ENCODE measurements around the gene PCDH12. TPM values are rescaled to one million over a fixed set of nuclear protein-coding genes. Genes with fewer than 3 reads are reported as not detected.

PCDH12 gene
- total and polyA plus RNA-seq, 10 of the 15 experiments (the other 5 are each of a cell fraction or from before 2014, with no cell fraction given): 0.01 to 0.14 (median 0.06) TPM; not detected in 4

DNA sequence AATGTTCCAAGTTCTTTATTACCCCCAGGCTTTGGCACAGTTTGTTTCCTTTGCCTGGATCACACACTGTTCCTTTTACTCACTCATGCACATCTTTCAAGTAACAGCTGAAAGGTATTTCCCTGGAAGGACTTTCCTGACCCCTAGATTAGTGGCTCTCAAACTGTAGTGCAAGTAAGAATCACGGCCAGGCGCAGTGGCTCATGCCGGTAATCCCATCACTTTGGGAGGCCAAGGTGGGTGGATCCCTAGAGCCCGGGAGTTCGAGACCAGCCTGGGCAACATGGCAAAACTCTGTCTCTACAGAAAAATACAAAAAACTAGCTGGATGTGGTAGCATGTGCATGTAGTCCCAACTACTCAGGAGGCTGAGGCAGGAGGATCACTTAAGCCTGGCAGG lies 53.5 kb downstream of the PCDH12 start (continued):
- TF ChIP-seq ESRRA (IDR thresholded peaks at IDR 0.05; ENCODE audit: low read length): no peak

- ChIA-PET POLR2A (no interaction called here), RAD21 (ENCODE audit: unreplicated experiment) (no interaction called here), SMC1A (ENCODE audit: uncharacterized antibody, unreplicated experiment) (no interaction called here), CTCF (interaction anchor here (0.8 to 1.0 kb wide), 2 partner anchors 38 to 211 kb away, joined by 4 read pairs; no protein-coding TSS in a partner anchor)
- Histone ChIP-seq H3K27me3 (replicated peaks in 1 of 2; ENCODE audit: control insufficient read depth in 2 of 2, insufficient read depth in 2 of 2, low read length in 1 of 2) (no peaks in the 10 kb centered on the region; a peak in 1 of 4 replicates), H3K4me3 (no peak overlapping the region), H3K4me2 (ENCODE audit: control insufficient read depth, insufficient read depth) (no peak overlapping the region), H3K79me2 (ENCODE audit: control insufficient read depth, insufficient read depth, low read length) (no peaks in the 10 kb centered on the region), H2AFZ (ENCODE audit: control insufficient read depth, low read depth, low read length) (no peak overlapping the region), H3K4me1 (ENCODE audit: control insufficient read depth, insufficient read depth, low read length) (no peaks in the 10 kb centered on the region), H4K20me1 (ENCODE audit: control insufficient read depth, insufficient read depth) (no peaks in the 10 kb centered on the region), H3K9ac (ENCODE audit: control insufficient read depth, insufficient read depth, low read length) (no peak overlapping the region), H3K9me3 (replicated peaks; ENCODE audit: control insufficient read depth, insufficient read depth, low read length) (no peaks in the 10 kb centered on the region), H3K27ac (ENCODE audit: control insufficient read depth, insufficient read depth) (no peak overlapping the region), H3K36me3 (ENCODE audit: control insufficient read depth in 2 of 2, insufficient read depth in 2 of 2, low read length in 1 of 2) (no peaks in the 10 kb centered on the region)
- FAIRE-seq (no peak), DNase-seq (ENCODE audit: low read depth, low spot score) (no peak), ATAC-seq (no peak)
- TF ChIP-seq HDAC6 (IDR thresholded peaks at IDR 0.05; ENCODE audit: unreplicated experiment) (no peak), ETV6 (conservative IDR thresholded peaks at IDR 0.05 in 1 of 2, IDR thresholded peaks at IDR 0.05 in 1 of 2; ENCODE audit: borderline replicate concordance in 1 of 2, low read depth in 1 of 2) (no peak), MXI1 (IDR thresholded peaks at IDR 0.05; ENCODE audit: low read depth, low read length) (no peak), PBX3 (IDR thresholded peaks at IDR 0.05; ENCODE audit: insufficient replicate concordance, low read depth, low read length) (no peak), BRCA1 (IDR thresholded peaks at IDR 0.05; ENCODE audit: low read depth, low read length) (no peak), TARDBP (IDR thresholded peaks at IDR 0.05; ENCODE audit: borderline replicate concordance) (no peak)
- intact Hi-C loops (cut with micrococcal nuclease; ENCODE audit: unreplicated experiment): no loop called here
- in situ Hi-C loops (cut with MboI): no loop called here
- no TSS peak for BruUV-seq (replicated peaks)
- 35% methylated on average over 4 of the region's 4 CpGs for WGBS (ENCODE audit: insufficient coverage, insufficient replicate concordance, low lambda C conversion rate, missing lambda C conversion rate)
Measured at GRCh38 chr5:141903261-141903660, 54.7 kb downstream of the PCDH12 start.
